GM21423 (cell line): Measurements from ENCODE around the gene GALNT7.
A peak's percentile ranks its signal among the peaks of the same experiment; 100 is the strongest.

ENCODE experiments used
- ATAC-seq: cut with Tn5 transposase; IDR thresholded peaks from one replicate; pipeline ENCODE4 v1.9.1; 2021; ENCODE audit warnings: mild to moderate bottlenecking, moderate library complexity; ENCODE audit not compliant: unreplicated experiment

The GALNT7 gene

GRCh38 chr4:173334085-173334890 lies 165.7 kb downstream of the GALNT7 start, which contains the start of gene HMGB2:
HMGB2 (minus strand) TSS chr4:173334358; CDS start chr4:173333649, 709 bp downstream.
- ATAC-seq = peak; percentile 90

GRCh38 chr4:173334891-173335752 lies 166.5 kb downstream of the GALNT7 start:
- peak; percentile 31 for ATAC-seq

GRCh38 chr4:173337463-173337862 lies 168.9 kb downstream of the GALNT7 start:
- ATAC-seq = no peak

GRCh38 chr4:173343832-173344397 lies 175.3 kb downstream of the GALNT7 start:
- ATAC-seq = no peak

- no peak for ATAC-seq
These were observed 177.0 kb downstream of the GALNT7 start for GRCh38 chr4:173345648-173346047.

GRCh38 chr4:173346074-173346473 lies 177.5 kb downstream of the GALNT7 start:
- no peak for ATAC-seq

GRCh38 chr4:173347467-173347866 lies 178.9 kb downstream of the GALNT7 start:
- no peak for ATAC-seq

- ATAC-seq = no peak
These were observed 189.3 kb downstream of the GALNT7 start for GRCh38 chr4:173357939-173358338.

- no peak for ATAC-seq
These were observed 192.1 kb downstream of the GALNT7 start for GRCh38 chr4:173360587-173361221.

- no peak for ATAC-seq
These were observed 194.1 kb downstream of the GALNT7 start for GRCh38 chr4:173362666-173363065.

- ATAC-seq = no peak
These were observed 196.9 kb downstream of the GALNT7 start for GRCh38 chr4:173365359-173365996.

GRCh38 chr4:173367285-173367684 lies 198.7 kb downstream of the GALNT7 start:
- ATAC-seq = no peak

- no peak for ATAC-seq
These were observed 199.3 kb downstream of the GALNT7 start for GRCh38 chr4:173367946-173368345.

- peak; percentile 3 for ATAC-seq
These were observed 201.5 kb downstream of the GALNT7 start for GRCh38 chr4:173370130-173370476.

- peak; percentile 73 for ATAC-seq
These were observed 202.1 kb downstream of the GALNT7 start, which contains the start of gene SAP30 for GRCh38 chr4:173370477-173371291. SAP30 (plus strand) TSS chr4:173370954; CDS start chr4:173371183, 229 bp downstream.

- peak; percentile 17 for ATAC-seq
These were observed 202.9 kb downstream of the GALNT7 start for GRCh38 chr4:173371292-173372192.
